Activated naive CD4-positive, alpha-beta T cell treated with anti-CD3 and anti-CD28 coated beads for 36 hours (primary cell): Measurements from ENCODE around the gene GUCA1C. TPM values are rescaled to one million over a fixed set of nuclear protein-coding genes. Genes with fewer than 3 reads are reported as not detected.

Experiments
- CTCF ChIA-PET: fragments of 350-600 bp; sonication (Branson Sonifier 250); formaldehyde crosslinking; loops from one replicate; lab custom pipeline; 2021; ENCODE audit warnings: antibody characterized with exemption; lab: Charles Lee
- DNase-seq: peaks from one replicate; pipeline ENCODE4 v3.0.0-alpha.2; 2020
- H3K27ac Mint-ChIP-seq: one replicate; pipeline ENCODE4 v1.8.0; 2021; ENCODE audit warnings: mild to moderate bottlenecking, mixed read lengths
- H3K27me3 Mint-ChIP-seq: one replicate; pipeline ENCODE4 v1.8.0; 2021; ENCODE audit warnings: low read depth, mixed read lengths
- H3K36me3 Mint-ChIP-seq: one replicate; pipeline ENCODE4 v1.8.0; 2021; ENCODE audit warnings: low read depth, mixed read lengths
- H3K4me1 Mint-ChIP-seq: one replicate; pipeline ENCODE4 v1.8.0; 2021; ENCODE audit warnings: low read depth, mixed read lengths
- H3K4me3 Mint-ChIP-seq: one replicate; pipeline ENCODE4 v1.8.0; 2021; ENCODE audit warnings: mild to moderate bottlenecking, moderate library complexity, mixed read lengths
- H3K9me3 Mint-ChIP-seq: one replicate; pipeline ENCODE4 v1.8.0; 2021; ENCODE audit warnings: mixed read lengths
- intact Hi-C: fragments of 100-400 bp; cut with micrococcal nuclease; formaldehyde crosslinking; loops from one replicate; pipeline ENCODE4 v1.15.1; 2023
- total RNA-seq, 2 experiments: library from RNA; stranded (reverse); gene quantifications; one replicate each; pipeline ENCODE4 v1.2.3, GENCODE V29; 2021

The GUCA1C gene
- total RNA-seq, 2 experiments from 2014 or later, result not detected

- DNase-seq, result no peak
- Mint-ChIP-seq H3K4me3 (no peak overlapping the region), H3K27ac (no peak overlapping the region), H3K36me3 (no peaks in the 10 kb centered on the region), H3K9me3 (no peaks in the 10 kb centered on the region), H3K4me1 (peaks cover 13% of the 10 kb centered on the region), H3K27me3 (no peaks in the 10 kb centered on the region)
- intact Hi-C loops, result no loop called here
- CTCF ChIA-PET, result no interaction called here
Observed at GRCh38 chr3:108894981-108895380, 58.7 kb downstream of the GUCA1C start.

- Mint-ChIP-seq H3K27me3 (no peaks in the 10 kb centered on the region), H3K36me3 (no peaks in the 10 kb centered on the region), H3K4me3 (no peak overlapping the region), H3K27ac (no peak overlapping the region), H3K9me3 (no peaks in the 10 kb centered on the region), H3K4me1 (no peaks in the 10 kb centered on the region)
- no peak for DNase-seq
- intact Hi-C loops, result no loop called here
- CTCF ChIA-PET, result no interaction called here
Observed at GRCh38 chr3:108891833-108892232, 61.8 kb downstream of the GUCA1C start.

- DNase-seq, result no peak
- Mint-ChIP-seq H3K27ac (no peak overlapping the region), H3K4me3 (no peak overlapping the region), H3K9me3 (no peaks in the 10 kb centered on the region), H3K4me1 (peaks cover 6% of the 10 kb centered on the region), H3K36me3 (no peaks in the 10 kb centered on the region), H3K27me3 (no peaks in the 10 kb centered on the region)
- intact Hi-C loops, result no loop called here
- CTCF ChIA-PET, result interaction anchor here (0.7 to 1.1 kb wide), 2 partner anchors 9 to 55 kb away, joined by 3 read pairs; no protein-coding TSS in a partner anchor
Observed at GRCh38 chr3:108887777-108888176, 65.9 kb downstream of the GUCA1C start.

- Mint-ChIP-seq H3K4me3 (no peak overlapping the region), H3K27ac (no peak overlapping the region), H3K36me3 (no peaks in the 10 kb centered on the region), H3K9me3 (no peaks in the 10 kb centered on the region), H3K27me3 (no peaks in the 10 kb centered on the region), H3K4me1 (peaks cover 6% of the 10 kb centered on the region)
- CTCF ChIA-PET, result interaction anchor here (0.7 to 1.1 kb wide), 4 partner anchors 10 to 569 kb away, joined by 3 to 7 read pairs (median 3); no protein-coding TSS in a partner anchor
- intact Hi-C loops, result no loop called here
- no peak for DNase-seq
Observed at GRCh38 chr3:108887121-108887520, 66.6 kb downstream of the GUCA1C start.

GRCh38 chr3:108883373-108883772 is 70.3 kb downstream of the GUCA1C start:
- Mint-ChIP-seq H3K9me3 (peaks cover 6% of the 10 kb centered on the region), H3K27ac (no peak overlapping the region), H3K4me1 (peaks cover 6% of the 10 kb centered on the region), H3K27me3 (no peaks in the 10 kb centered on the region), H3K4me3 (no peak overlapping the region), H3K36me3 (no peaks in the 10 kb centered on the region)
- DNase-seq, result no peak
- intact Hi-C loops, result no loop called here
- CTCF ChIA-PET, result interaction anchor here (1.5 kb wide), 1 partner anchor 14 kb away, joined by 3 read pairs; no protein-coding TSS in a partner anchor

GRCh38 chr3:108882762-108883161 is 70.9 kb downstream of the GUCA1C start:
- CTCF ChIA-PET, result interaction anchor here (1.5 kb wide), 2 partner anchors 15 to 20 kb away, joined by 4 read pairs; no protein-coding TSS in a partner anchor
- Mint-ChIP-seq H3K36me3 (no peaks in the 10 kb centered on the region), H3K4me1 (peaks cover 9% of the 10 kb centered on the region), H3K27ac (no peak overlapping the region), H3K27me3 (no peaks in the 10 kb centered on the region), H3K9me3 (peaks cover 6% of the 10 kb centered on the region), H3K4me3 (no peak overlapping the region)
- DNase-seq, result no peak
- intact Hi-C loops, result no loop called here

- Mint-ChIP-seq H3K27ac (no peak overlapping the region), H3K36me3 (no peaks in the 10 kb centered on the region), H3K27me3 (no peaks in the 10 kb centered on the region), H3K4me3 (no peak overlapping the region), H3K4me1 (peaks cover 19% of the 10 kb centered on the region), H3K9me3 (peaks cover 6% of the 10 kb centered on the region)
- CTCF ChIA-PET, result interaction anchor here (1.1 kb wide), 1 partner anchor 62 kb away, joined by 3 read pairs; no protein-coding TSS in a partner anchor
- intact Hi-C loops, result no loop called here
- DNase-seq, result no peak
Observed at GRCh38 chr3:108879915-108880314, 73.8 kb downstream of the GUCA1C start.

GRCh38 chr3:108877901-108878300 is 75.8 kb downstream of the GUCA1C start:
- Mint-ChIP-seq H3K9me3 (peaks cover 6% of the 10 kb centered on the region), H3K36me3 (peaks cover 2% of the 10 kb centered on the region), H3K4me1 (peaks cover 13% of the 10 kb centered on the region), H3K27ac (no peak overlapping the region), H3K4me3 (no peak overlapping the region), H3K27me3 (no peaks in the 10 kb centered on the region)
- CTCF ChIA-PET, result interaction anchor here (0.9 to 1.0 kb wide), 2 partner anchors 9 to 20 kb away, joined by 3 to 7 read pairs; no protein-coding TSS in a partner anchor
- DNase-seq, result no peak
- intact Hi-C loops, result loop anchor here (1.0 kb wide), 1 partner anchor 15 kb away; no protein-coding TSS in a partner anchor

GRCh38 chr3:108863799-108864135 is 89.9 kb downstream of the GUCA1C start:
- intact Hi-C loops, result loop anchor here (1.0 to 2.0 kb wide), 9 partner anchors 14 to 775 kb away; partner anchors contain the start of genes CIP2A, DZIP3 and TRAT1
- no peak overlapping the region for H3K4me3 Mint-ChIP-seq
- peak overlapping the region; percentile 100 for H3K27ac Mint-ChIP-seq
- peaks cover 25% of the 10 kb centered on the region for H3K36me3 Mint-ChIP-seq
- H3K4me1 Mint-ChIP-seq, result peaks cover 47% of the 10 kb centered on the region
- DNase-seq, result no peak
- H3K9me3 Mint-ChIP-seq, result peaks cover 13% of the 10 kb centered on the region
- CTCF ChIA-PET, result interaction anchor here (0.9 to 2.5 kb wide), 4 partner anchors 24 to 51 kb away, joined by 3 to 8 read pairs (median 5); no protein-coding TSS in a partner anchor
- H3K27me3 Mint-ChIP-seq, result no peaks in the 10 kb centered on the region

GRCh38 chr3:108862865-108863798 is 90.5 kb downstream of the GUCA1C start:
- CTCF ChIA-PET, result interaction anchor here (1.3 to 2.5 kb wide), 4 partner anchors 19 to 34 kb away, joined by 4 to 8 read pairs (median 5); no protein-coding TSS in a partner anchor
- H3K9me3 Mint-ChIP-seq, result peaks cover 15% of the 10 kb centered on the region
- H3K4me1 Mint-ChIP-seq, result peaks cover 51% of the 10 kb centered on the region

GRCh38 chr3:108861401-108861800 is 92.3 kb downstream of the GUCA1C start:
- intact Hi-C loops, result loop anchor here (1.0 kb wide), 1 partner anchor 10 kb away; no protein-coding TSS in a partner anchor
- no peak for DNase-seq
- Mint-ChIP-seq H3K9me3 (peaks cover 15% of the 10 kb centered on the region), H3K36me3 (peaks cover 34% of the 10 kb centered on the region), H3K27me3 (no peaks in the 10 kb centered on the region), H3K27ac (peak overlapping the region; percentile 100), H3K4me1 (peaks cover 60% of the 10 kb centered on the region), H3K4me3 (no peak overlapping the region)
- CTCF ChIA-PET, result interaction anchor here (1.0 kb wide), 1 partner anchor 12 kb away, joined by 3 read pairs; no protein-coding TSS in a partner anchor

More at GRCh38 chr3:108862865-108863798, 90.5 kb downstream of the GUCA1C start:
- peak overlapping the region; percentile 63 for H3K4me3 Mint-ChIP-seq
- peaks cover 31% of the 10 kb centered on the region for H3K36me3 Mint-ChIP-seq
- intact Hi-C loops, result loop anchor here (1.0 to 2.0 kb wide), 9 partner anchors 14 to 775 kb away; partner anchors contain the start of genes CIP2A, DZIP3 and TRAT1
- no peaks in the 10 kb centered on the region for H3K27me3 Mint-ChIP-seq
- DNase-seq, result peak; percentile 79
- H3K27ac Mint-ChIP-seq, result peak overlapping the region; percentile 100
